C4-2B (cell line): ENCODE measurements around the gene TMEM9.

ENCODE experiments used
- H3K27ac ChIP-seq: fragments of 450-650 bp; 2 replicates; pipeline ENCODE4 v1.5.1; 2017
- CTCF ChIP-seq: fragments of 450-650 bp; conservative IDR thresholded peaks from 2 replicates; pipeline ENCODE4 v1.5.1; 2017; ENCODE audit warnings: mild to moderate bottlenecking
- ZFX ChIP-seq: fragments of 450-650 bp; IDR thresholded peaks from 2 replicates; pipeline ENCODE4 v1.6.1; 2017

TMEM9 gene

GRCh38 chr1:201110616-201111015, 43.7 kb downstream of the TMEM9 start:
- TF ChIP-seq ZFX, result no peak
- TF ChIP-seq CTCF, result no peak
- H3K27ac ChIP-seq, result no peak overlapping the region

GRCh38 chr1:201110138-201110537, 44.1 kb downstream of the TMEM9 start:
- no peak overlapping the region for H3K27ac ChIP-seq
- TF ChIP-seq CTCF, result no peak
- no peak for TF ChIP-seq ZFX

- TF ChIP-seq ZFX (no peak), CTCF (no peak)
- H3K27ac ChIP-seq, result no peak overlapping the region
Observed at GRCh38 chr1:201109651-201110050, 44.6 kb downstream of the TMEM9 start.

GRCh38 chr1:201108614-201109013, 45.7 kb downstream of the TMEM9 start:
- TF ChIP-seq ZFX, result no peak
- no peak for TF ChIP-seq CTCF

GRCh38 chr1:201105688-201106087, 48.6 kb downstream of the TMEM9 start:
- TF ChIP-seq ZFX (no peak), CTCF (no peak)

More at GRCh38 chr1:201108614-201109013, 45.7 kb downstream of the TMEM9 start:
- H3K27ac ChIP-seq, result no peak overlapping the region

GRCh38 chr1:201104141-201104540, 50.1 kb downstream of the TMEM9 start:
- TF ChIP-seq ZFX, result no peak
- no peak for TF ChIP-seq CTCF
- no peak overlapping the region for H3K27ac ChIP-seq

More at GRCh38 chr1:201105688-201106087, 48.6 kb downstream of the TMEM9 start:
- no peak overlapping the region for H3K27ac ChIP-seq

- TF ChIP-seq ZFX, result no peak
- no peak for TF ChIP-seq CTCF
- no peak overlapping the region for H3K27ac ChIP-seq
Observed at GRCh38 chr1:201103666-201104065, 50.6 kb downstream of the TMEM9 start.
